Ovary (tissue), 9 donors: ENCODE results near the gene HYDIN. TPM values are rescaled to one million over a fixed set of nuclear protein-coding genes. Genes with fewer than 3 reads are reported as not detected.
"Not testable (repeated sequence)": the region's sequence is repeated elsewhere in the genome, so short reads cannot be mapped to it uniquely, and the experiment has no call there.

Experiments used
- DNase-seq, 5 donors: peaks; one replicate each; pipeline ENCODE4 v3.0.0-alpha.2; 2019 to 2020
- H3K27ac ChIP-seq, 2 donors: fragments of 200-600 bp; one replicate each; pipeline versions ENCODE4 v1.5.1 to v1.8.0; 2019 to 2022
- H3K27me3 ChIP-seq: fragments of 200-600 bp; one replicate; pipeline ENCODE4 v1.8.0; 2022
- H3K36me3 ChIP-seq: fragments of 200-600 bp; sonication (generic); one replicate; pipeline ENCODE4 v1.5.1; 2019
- H3K4me1 ChIP-seq: one replicate; pipeline ENCODE4 v1.8.1; 2013; ENCODE audit warnings: mild to moderate bottlenecking, moderate library complexity; ENCODE audit not compliant: insufficient read depth
- H3K4me3 ChIP-seq: fragments of 200-600 bp; sonication (generic); one replicate; pipeline ENCODE4 v1.5.1; 2017
- H3K9me3 ChIP-seq, 2 donors: fragments of 200-600 bp in 1 of 2; sonication (generic) in 1 of 2; one replicate each; pipeline versions ENCODE4 v1.5.1 to v1.8.1; 2013 to 2019; ENCODE audit warnings: mild to moderate bottlenecking in 1 of 2, moderate library complexity in 1 of 2
- WGBS, 3 donors: extraction: QIAGEN DNeasy Blood & Tissue Kit in 1 of 3; methylation state at CpG; one replicate each; pipeline versions ENCODE4 v1.1.5 to v1.1.7; 2013 to 2017; 5-methylcytosine and 5-hydroxymethylcytosine counted together
- intact Hi-C, 4 donors: fragments of 100-400 bp; cut with DNase I; formaldehyde crosslinking; loops; one replicate each; pipeline versions ENCODE4 v1.11.0 to v1.15.1; 2022 to 2023
- polyA plus RNA-seq, 2 donors: library from polyadenylated mRNA; stranded (reverse); fragments of 200-250 nt in 1 of 2; fragments of 350-450 nt in 1 of 2; fragmentation: Illumina TruSeq in 1 of 2; extraction: RNeasy Lipid Tissue Mini Kit (QIAGEN cat#74804) in 1 of 2; gene quantifications; one replicate each; pipeline ENCODE4 v1.2.3, GENCODE V29; 2013 to 2014
- total RNA-seq, 7 donors: library from RNA; depleted of rRNA in 2 of 7; stranded (reverse); fragments of >200 nt in 2 of 7; fragmentation: NEBNext Ultra II Directional in 3 of 7; extraction: Animal tissue kit (Norgen Biotek cat#: 25700) in 3 of 7; gene quantifications; one replicate each; pipeline versions ENCODE4 v1.1.0 to v1.2.4, GENCODE V29; 2016 to 2023
- donor health status: DM: no; HTN: no; CAD: no; lungs with moderate emphysema.
- donor health status: DM: no; HTN: no; CAD: no.
- donor health status: Bipolar disorder and iron deficiency.
- donor health status: DM: yes; HTN: yes; CAD: no.
- donor health status: DM: no; HTN: no; CAD: no.
- donor health status: DM: yes; HTN: yes; CAD: no.

The HYDIN gene
- total and polyA plus RNA-seq, 9 donors = 0.39 to 59.4 (median 4.4) TPM

GRCh38 chr16:70920661-70921060 lies 309.9 kb downstream of the HYDIN start:
- H3K4me1 ChIP-seq, H3K36me3 ChIP-seq, H3K9me3 ChIP-seq, H3K4me3 ChIP-seq, DNase-seq, H3K27ac ChIP-seq, H3K27me3 ChIP-seq, intact Hi-C loops: not testable (repeated sequence)
- WGBS, 3 donors = 88 to 96% (median 94%) methylated on average over 20 to 21 of the region's 22 CpGs

- H3K27ac ChIP-seq, H3K27me3 ChIP-seq, DNase-seq, intact Hi-C loops, H3K4me1 ChIP-seq, H3K4me3 ChIP-seq, H3K36me3 ChIP-seq, H3K9me3 ChIP-seq: not testable (repeated sequence)
- WGBS, 3 donors = no CpG with 5 or more reads among the region's 1 CpG
Measured at GRCh38 chr16:70888208-70888607, 342.3 kb downstream of the HYDIN start.

- H3K4me3 ChIP-seq, H3K9me3 ChIP-seq, H3K4me1 ChIP-seq, intact Hi-C loops, H3K27me3 ChIP-seq, H3K36me3 ChIP-seq, H3K27ac ChIP-seq, DNase-seq: not testable (repeated sequence)
- 19 to 29% (median 28%) methylated on average over 3 to 4 of the region's 4 CpGs for WGBS, 3 donors
Measured at GRCh38 chr16:70884652-70885051, 345.9 kb downstream of the HYDIN start.

GRCh38 chr16:70882311-70882710 lies 348.2 kb downstream of the HYDIN start:
- H3K9me3 ChIP-seq, H3K27ac ChIP-seq, intact Hi-C loops, H3K4me1 ChIP-seq, H3K27me3 ChIP-seq, H3K36me3 ChIP-seq, H3K4me3 ChIP-seq, DNase-seq: not testable (repeated sequence)
- 77 to 88% (median 83%) methylated on average over 7 to 8 of the region's 8 CpGs for WGBS, 3 donors

GRCh38 chr16:70877895-70878294 lies 352.6 kb downstream of the HYDIN start:
- intact Hi-C loops, H3K9me3 ChIP-seq, H3K27ac ChIP-seq, DNase-seq, H3K27me3 ChIP-seq, H3K4me1 ChIP-seq, H3K4me3 ChIP-seq, H3K36me3 ChIP-seq: not testable (repeated sequence)
- 46 to 59% (median 48%) methylated on average over 4 to 5 of the region's 5 CpGs for WGBS, 3 donors

- no CpG with 5 or more reads among the region's 1 CpG for WGBS, 3 donors
- H3K27me3 ChIP-seq, intact Hi-C loops, H3K36me3 ChIP-seq, H3K4me3 ChIP-seq, H3K27ac ChIP-seq, H3K9me3 ChIP-seq, H3K4me1 ChIP-seq, DNase-seq: not testable (repeated sequence)
Measured at GRCh38 chr16:70876442-70876841, 354.1 kb downstream of the HYDIN start.

- WGBS, 3 donors = 65 to 76% (median 69%) methylated on average over 5 of the region's 5 CpGs
- H3K27me3 ChIP-seq, H3K36me3 ChIP-seq, H3K4me3 ChIP-seq, H3K27ac ChIP-seq, H3K4me1 ChIP-seq, H3K9me3 ChIP-seq, intact Hi-C loops, DNase-seq: not testable (repeated sequence)
Measured at GRCh38 chr16:70864698-70865097, 365.8 kb downstream of the HYDIN start.

GRCh38 chr16:70861996-70862395 lies 368.5 kb downstream of the HYDIN start:
- H3K4me3 ChIP-seq, H3K27me3 ChIP-seq, DNase-seq, H3K27ac ChIP-seq, H3K4me1 ChIP-seq, H3K36me3 ChIP-seq, intact Hi-C loops, H3K9me3 ChIP-seq: not testable (repeated sequence)
- WGBS, 3 donors = 34 to 41% (median 36%) methylated on average over 3 to 8 of the region's 9 CpGs

GRCh38 chr16:70851299-70851698 lies 379.2 kb downstream of the HYDIN start:
- H3K27ac ChIP-seq, H3K4me1 ChIP-seq, H3K27me3 ChIP-seq, H3K4me3 ChIP-seq, H3K36me3 ChIP-seq, H3K9me3 ChIP-seq, intact Hi-C loops, DNase-seq: not testable (repeated sequence)
- whole genome bisulfite sequencing, 3 donors = 56 to 61% (median 58%) methylated on average over 4 of the region's 4 CpGs

- H3K4me1 ChIP-seq, intact Hi-C loops, H3K36me3 ChIP-seq: not testable (repeated sequence)
Measured at GRCh38 chr16:70823498-70824118, 406.9 kb downstream of the HYDIN start.

GRCh38 chr16:70822734-70823133 lies 407.8 kb downstream of the HYDIN start:
- intact Hi-C loops, H3K27ac ChIP-seq, H3K9me3 ChIP-seq, H3K4me1 ChIP-seq, DNase-seq, H3K4me3 ChIP-seq, H3K27me3 ChIP-seq, H3K36me3 ChIP-seq: not testable (repeated sequence)
- 13 to 55% methylated on average over 1 of the region's 2 CpGs; no CpG with 5 or more reads in 1 of the 3 donors for WGBS, 3 donors

More at GRCh38 chr16:70823498-70824118, 406.9 kb downstream of the HYDIN start:
- H3K4me3 ChIP-seq, H3K27ac ChIP-seq, H3K27me3 ChIP-seq, DNase-seq, H3K9me3 ChIP-seq: not testable (repeated sequence)
- WGBS, 3 donors = 66 to 89% (median 73%) methylated on average over 2 to 3 of the region's 4 CpGs

- H3K27ac ChIP-seq, H3K36me3 ChIP-seq, H3K9me3 ChIP-seq, H3K4me1 ChIP-seq, DNase-seq, intact Hi-C loops, H3K4me3 ChIP-seq, H3K27me3 ChIP-seq: not testable (repeated sequence)
- 75 to 78% (median 78%) methylated on average over 5 to 11 of the region's 13 CpGs for WGBS, 3 donors
Measured at GRCh38 chr16:70818088-70818487, 412.4 kb downstream of the HYDIN start.
